Globus pallidus (tissue), 1 donor: ENCODE data around the gene DENND5A.
"Not testable (repeated sequence)": the region's sequence is repeated elsewhere in the genome, so short reads cannot be mapped to it uniquely, and the experiment has no call there.

Experiments used
- DNase-seq: peaks from one replicate; pipeline ENCODE4 v3.0.0-alpha.2; 2015; ENCODE audit warnings: low spot score

Gene DENND5A

GRCh38 chr11:9210922-9211320, 54.2 kb downstream of the DENND5A start:
- no peak for DNase-seq

DNA sequence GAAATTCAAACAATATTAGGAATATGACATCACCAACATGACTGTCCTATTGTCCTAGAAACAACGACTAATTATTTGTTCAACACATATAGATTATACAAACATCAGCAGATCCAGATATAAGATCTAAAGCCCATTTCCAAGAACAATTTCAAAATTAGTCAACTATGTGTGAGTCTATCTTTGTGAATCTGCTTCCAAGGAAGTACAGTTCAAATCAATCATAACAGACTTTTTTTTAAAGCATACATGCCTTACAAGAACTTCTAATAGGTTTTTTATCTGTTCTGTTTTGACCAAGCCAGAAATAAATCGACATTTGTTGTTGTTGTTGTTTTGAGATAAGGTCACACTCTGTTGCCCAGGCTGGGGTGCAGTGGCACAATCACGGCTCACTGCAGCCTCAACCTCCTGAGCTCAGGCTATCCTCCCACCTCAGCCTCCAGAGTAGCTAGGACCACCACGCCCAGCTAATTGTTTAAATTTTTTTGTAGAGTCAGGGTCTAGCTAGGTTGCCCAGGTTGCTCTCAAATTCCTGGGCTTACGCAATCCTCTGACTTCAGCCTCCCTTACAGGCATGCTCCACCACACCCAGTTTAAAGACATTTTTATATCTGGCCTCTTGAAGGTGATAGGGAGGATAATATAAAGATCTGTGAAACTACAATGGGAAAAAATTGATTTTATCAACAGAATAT, 54.8 kb downstream of the DENND5A start:
- DNase-seq: no peak

DNA sequence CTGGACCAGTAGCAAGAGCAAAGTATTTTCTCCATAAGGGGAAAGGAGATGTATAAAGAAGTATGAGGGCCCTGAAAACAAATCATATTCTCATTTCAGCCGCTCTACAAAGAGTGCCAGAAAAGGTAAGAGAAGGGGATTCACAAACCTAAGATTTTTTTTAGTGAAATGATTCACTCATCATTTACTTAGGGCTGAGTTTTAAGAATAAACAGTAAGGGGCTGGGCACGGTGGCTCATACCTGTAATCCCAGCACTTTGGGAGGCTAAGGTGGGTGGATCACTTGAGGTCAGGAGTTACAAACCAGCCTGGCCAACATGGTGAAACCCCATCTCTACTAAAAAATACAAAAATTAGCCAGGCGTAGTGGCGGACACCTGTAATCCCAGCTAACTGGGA, 55.5 kb downstream of the DENND5A start:
- DNase-seq: not testable (repeated sequence)

- no peak for DNase-seq
Measured at GRCh38 chr11:9208726-9209501, 56.2 kb downstream of the DENND5A start.

GRCh38 chr11:9207229-9207628, 57.9 kb downstream of the DENND5A start:
- DNase-seq: no peak

- DNase-seq: no peak
Measured at GRCh38 chr11:9206496-9206895, 58.7 kb downstream of the DENND5A start.

DNA sequence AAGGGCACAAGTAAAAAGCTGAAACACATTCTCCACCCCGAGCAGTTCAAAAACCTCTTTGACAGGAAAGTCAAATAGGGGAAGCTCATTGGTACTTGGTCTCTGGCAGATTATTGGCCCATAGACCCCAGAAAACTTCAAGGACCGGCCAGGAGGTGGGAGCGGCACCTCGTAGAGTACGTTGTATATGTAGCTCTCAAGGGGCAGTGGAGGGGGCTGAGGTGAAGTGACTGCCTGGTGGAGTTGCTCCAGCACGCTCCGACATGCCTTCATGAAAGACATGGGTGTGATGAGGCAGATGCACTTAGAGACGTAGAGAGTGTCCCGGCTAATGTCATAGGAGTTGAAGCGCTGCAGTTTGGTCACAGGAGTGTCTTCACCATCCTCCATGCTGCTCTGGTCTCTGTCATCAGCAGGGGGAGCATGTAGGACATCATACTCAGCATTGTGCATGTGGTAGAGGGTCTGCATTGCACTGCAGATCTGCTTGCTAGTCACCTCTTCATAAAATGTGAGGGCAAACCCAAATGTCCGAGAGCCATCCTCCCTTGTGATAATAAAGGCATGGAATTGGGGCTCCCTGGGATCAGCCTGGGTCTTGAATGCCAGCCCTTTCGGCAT, 61.3 kb downstream of the DENND5A start:
- DNase-seq: peak; percentile 78

DNA sequence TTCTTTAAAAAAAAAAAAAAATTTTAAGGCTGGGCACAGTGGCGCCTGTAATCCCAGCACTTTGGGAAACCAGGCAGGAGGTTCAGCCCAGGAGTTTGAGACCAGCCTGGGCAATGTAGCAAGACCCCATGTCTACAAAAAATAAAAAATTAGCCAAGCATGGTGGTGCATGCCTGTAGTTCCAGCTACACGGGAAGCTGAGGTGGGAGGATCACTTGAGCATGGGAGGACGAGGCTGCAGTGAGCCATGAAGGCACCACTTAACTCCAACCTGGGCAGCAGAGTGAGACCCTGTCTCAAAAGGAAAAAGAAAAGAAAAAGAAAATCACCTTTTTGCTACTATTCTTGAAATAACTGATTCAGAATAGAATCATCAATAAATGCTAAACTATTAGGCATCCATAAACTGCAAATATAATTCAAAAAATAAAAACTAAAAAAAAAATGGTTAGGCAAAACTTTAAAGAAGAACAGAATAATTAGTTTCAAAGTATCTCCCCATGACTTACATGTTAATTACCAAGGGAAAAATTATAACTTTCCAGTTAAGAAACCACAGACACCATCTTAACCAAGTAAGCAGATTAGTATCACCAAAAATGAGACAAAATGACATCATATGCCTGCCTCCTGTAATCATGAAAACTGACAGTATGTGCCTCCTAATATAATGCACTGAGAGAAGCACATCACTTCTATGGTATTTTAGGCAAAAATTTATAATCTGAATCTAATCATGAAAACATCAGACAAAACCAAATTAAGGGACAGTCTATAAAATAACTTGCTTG, 63.6 kb downstream of the DENND5A start:
- DNase-seq: no peak

GRCh38 chr11:9200471-9200870, 64.7 kb downstream of the DENND5A start:
- no peak for DNase-seq

GRCh38 chr11:9193316-9193715, 71.8 kb downstream of the DENND5A start:
- no peak for DNase-seq

GRCh38 chr11:9192561-9192960, 72.6 kb downstream of the DENND5A start:
- no peak for DNase-seq

DNA sequence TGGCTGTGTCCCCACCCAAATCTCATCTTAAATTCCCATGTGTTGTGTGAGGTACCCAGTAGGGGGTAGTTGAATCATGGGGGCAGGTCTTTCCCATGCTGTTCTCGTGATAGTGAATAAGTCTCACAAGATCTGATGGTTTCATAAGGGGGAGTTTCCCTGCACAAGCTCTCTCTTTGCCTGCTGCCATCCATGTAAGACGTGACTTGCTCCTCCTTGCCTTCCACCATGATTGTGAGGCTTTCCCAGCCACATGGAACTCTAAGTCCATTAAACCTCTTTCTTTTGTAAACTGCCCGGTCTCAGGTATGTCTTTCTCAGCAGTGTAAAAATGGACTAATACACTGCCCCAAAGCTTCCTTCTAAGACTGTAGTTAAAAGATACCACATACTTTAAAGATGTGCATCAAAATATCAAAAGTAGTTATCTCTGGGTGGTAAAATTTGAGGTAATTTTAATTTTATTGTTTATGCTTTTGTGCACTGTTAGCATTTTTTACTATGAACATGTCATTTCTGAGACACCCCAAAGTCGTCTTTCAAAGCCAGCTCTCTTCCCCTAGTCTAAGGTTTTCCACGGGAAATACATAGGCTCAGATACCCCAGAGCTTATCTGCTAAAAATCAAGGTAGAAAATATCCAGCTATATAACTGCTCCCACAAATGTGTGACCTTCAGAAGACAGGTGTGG, 74.7 kb downstream of the DENND5A start:
- DNase-seq: not testable (repeated sequence)

GRCh38 chr11:9188860-9189259, 76.3 kb downstream of the DENND5A start:
- not testable (repeated sequence) for DNase-seq

DNA sequence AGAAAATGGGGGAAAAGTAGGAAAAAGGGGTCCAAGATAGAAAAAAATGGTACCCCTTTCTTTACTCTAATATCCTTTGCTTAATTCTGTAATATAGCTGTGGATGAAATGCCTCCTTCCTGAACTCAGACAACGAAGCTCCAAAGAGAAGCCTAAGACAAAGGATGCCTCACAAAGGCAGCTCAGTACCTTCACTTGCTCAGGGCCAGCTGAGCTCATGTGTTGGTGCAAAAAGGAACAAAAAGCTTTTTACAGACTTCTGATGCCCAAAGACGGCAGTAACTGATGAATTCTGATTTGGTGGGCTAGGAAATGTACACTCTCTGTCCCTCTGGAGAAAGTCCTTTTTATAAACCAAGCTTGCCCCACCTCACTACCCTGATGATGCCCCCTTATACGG, 77.5 kb downstream of the DENND5A start:
- peak; percentile 84 for DNase-seq

GRCh38 chr11:9184516-9184915, 80.6 kb downstream of the DENND5A start:
- DNase-seq: no peak

- no peak for DNase-seq
Measured at GRCh38 chr11:9182180-9182871, 82.8 kb downstream of the DENND5A start.

GRCh38 chr11:9180784-9181183, 84.4 kb downstream of the DENND5A start:
- no peak for DNase-seq

- DNase-seq: no peak
Measured at GRCh38 chr11:9179141-9179540, 86.0 kb downstream of the DENND5A start.

DNA sequence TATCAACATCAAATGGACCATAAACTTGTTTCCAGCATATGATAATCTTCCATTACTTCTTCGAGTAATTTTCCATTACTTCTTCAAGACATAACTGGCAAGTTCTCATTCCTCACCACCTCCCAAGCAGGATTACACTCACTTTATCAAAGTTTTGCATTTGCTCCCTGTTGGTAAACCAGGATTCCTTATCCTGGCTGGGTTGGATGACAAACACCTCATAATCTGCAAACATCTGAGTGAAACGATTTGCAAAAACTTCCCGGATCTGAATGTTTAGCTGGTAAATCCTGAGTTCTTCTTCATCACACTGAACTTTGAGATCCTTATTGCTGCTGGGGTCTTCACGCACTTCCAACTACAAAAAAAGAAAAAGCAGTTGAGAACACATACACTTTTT, 86.4 kb downstream of the DENND5A start:
- DNase-seq: no peak

- DNase-seq: no peak
Measured at GRCh38 chr11:9177438-9178091, 87.6 kb downstream of the DENND5A start.

- DNase-seq: no peak
Measured at GRCh38 chr11:9176550-9176949, 88.6 kb downstream of the DENND5A start.
